ENCODE measurements around the gene CNTRL.

DNA sequence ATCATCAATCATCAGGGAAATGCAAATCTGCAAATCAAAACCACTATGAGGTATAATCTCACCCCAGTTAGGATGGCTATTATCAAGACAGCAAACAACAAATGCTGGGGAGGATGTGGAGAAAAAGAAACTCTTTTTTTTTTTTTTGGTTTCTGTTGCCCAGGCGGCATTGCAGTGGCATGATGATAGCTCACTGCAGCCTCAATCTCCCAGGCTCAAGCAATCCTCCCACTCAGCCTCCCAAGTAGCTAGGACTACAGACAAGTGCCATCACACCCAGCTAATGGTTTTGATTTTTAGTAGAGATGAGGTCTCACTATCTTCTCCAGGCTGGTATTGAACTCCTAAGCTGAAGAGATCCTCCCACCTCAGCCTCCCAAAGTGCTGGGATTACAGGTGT, 5.4 kb upstream of the CNTRL start:
- TF ChIP-seq EP300 (IDR thresholded peaks at IDR 0.05; ENCODE audit: borderline replicate concordance in 1 of 2, low read depth in 2 of 2, low read length in 2 of 2) (no peak), BACH1 (IDR thresholded peaks at IDR 0.05; ENCODE audit: low read length) (no peak), BRCA1 (IDR thresholded peaks at IDR 0.05; ENCODE audit: low read depth, low read length) (no peak), CHD1 (IDR thresholded peaks at IDR 0.05; ENCODE audit: low read depth, low read length) (no peak), GABPA (IDR thresholded peaks at IDR 0.05; ENCODE audit: borderline replicate concordance, insufficient read depth, low read length) (no peak)
- TF ChIP-seq, protein P1, sequence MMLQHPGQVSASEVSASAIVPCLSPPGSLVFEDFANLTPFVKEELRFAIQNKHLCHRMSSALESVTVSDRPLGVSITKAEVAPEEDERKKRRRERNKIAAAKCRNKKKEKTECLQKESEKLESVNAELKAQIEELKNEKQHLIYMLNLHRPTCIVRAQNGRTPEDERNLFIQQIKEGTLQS (IDR thresholded peaks at IDR 0.05; ENCODE audit: insufficient read depth, low read depth, low read length), result no peak
